IMR-90 (cell line): ENCODE data around the gene MTMR1.

Experiments used
- CTCF ChIP-seq: conservative IDR thresholded peaks from 2 replicates; pipeline ENCODE4 v1.5.1; 2012; ENCODE audit warnings: mild to moderate bottlenecking, low read depth, low read length, improper control_type of control experiment
- POLR2A ChIP-seq: IDR thresholded peaks from 2 replicates; pipeline ENCODE4 v1.6.1; 2012; ENCODE audit warnings: mild to moderate bottlenecking, low read depth, low read length
- RAD21 ChIP-seq: IDR thresholded peaks from 2 replicates; pipeline ENCODE4 v1.6.1; 2012; ENCODE audit warnings: low read length, improper control_type of control experiment

- no peak for TF ChIP-seq POLR2A
- no peak for TF ChIP-seq RAD21
- TF ChIP-seq CTCF: no peak
These were observed 113.6 kb downstream of the MTMR1 start for GRCh38 chrX:150806827-150807226.
